ENCODE data around the gene LYL1. TPM values are rescaled to one million over a fixed set of nuclear protein-coding genes. Genes with fewer than 3 reads are reported as not detected.

The LYL1 gene
- total RNA-seq, 3 donors from 2014 or later = 1.7 to 7.6 (median 4.7) TPM

GRCh38 chr19:13138171-13138915 lies 35.7 kb upstream of the LYL1 start:
- no peaks in the 10 kb centered on the region for H3K9me3 ChIP-seq
- peaks cover 5% of the 10 kb centered on the region for H3K4me1 ChIP-seq (ENCODE audit: low read depth)
- no peak overlapping the region for H3K4me3 ChIP-seq
- no peak for TF ChIP-seq CTCF (IDR thresholded peaks at IDR 0.05)
- no peaks in the 10 kb centered on the region for H3K36me3 ChIP-seq (ENCODE audit: low read depth)
- DNase-seq = no peak
- intact Hi-C loops (cut with DNase I, micrococcal nuclease) = no loop called here
- ATAC-seq = no peak

- no peaks in the 10 kb centered on the region for H3K36me3 ChIP-seq (ENCODE audit: low read depth)
- no peak for DNase-seq
- intact Hi-C loops (cut with DNase I, micrococcal nuclease) = no loop called here
- ATAC-seq = no peak
- TF ChIP-seq CTCF (IDR thresholded peaks at IDR 0.05) = no peak
- H3K9me3 ChIP-seq = no peaks in the 10 kb centered on the region
- no peak overlapping the region for H3K4me3 ChIP-seq
- H3K4me1 ChIP-seq (ENCODE audit: low read depth) = peaks cover 5% of the 10 kb centered on the region
Observed at GRCh38 chr19:13137290-13137794, 34.7 kb upstream of the LYL1 start.

GRCh38 chr19:13135068-13136062 lies 32.7 kb upstream of the LYL1 start:
- ATAC-seq = no peak
- no peaks in the 10 kb centered on the region for H3K4me1 ChIP-seq (ENCODE audit: low read depth)
- TF ChIP-seq CTCF (IDR thresholded peaks at IDR 0.05) = no peak
- no peaks in the 10 kb centered on the region for H3K36me3 ChIP-seq (ENCODE audit: low read depth)
- H3K9me3 ChIP-seq = no peaks in the 10 kb centered on the region
- no peak for DNase-seq
- intact Hi-C loops (cut with DNase I, micrococcal nuclease) = no loop called here
- H3K4me3 ChIP-seq = no peak overlapping the region

- Histone ChIP-seq H3K36me3 (ENCODE audit: low read depth) (no peaks in the 10 kb centered on the region), H3K4me3 (no peak overlapping the region), H3K4me1 (ENCODE audit: low read depth) (no peaks in the 10 kb centered on the region), H3K9me3 (no peaks in the 10 kb centered on the region)
- intact Hi-C loops (cut with DNase I, micrococcal nuclease) = no loop called here
- ATAC-seq (no peak), DNase-seq (no peak)
- no peak for TF ChIP-seq CTCF (IDR thresholded peaks at IDR 0.05)
Observed at GRCh38 chr19:13134626-13135025, 32.0 kb upstream of the LYL1 start.

GRCh38 chr19:13133241-13133870 lies 30.7 kb upstream of the LYL1 start:
- Histone ChIP-seq H3K36me3 (ENCODE audit: low read depth) (no peaks in the 10 kb centered on the region), H3K4me3 (no peak overlapping the region), H3K4me1 (ENCODE audit: low read depth) (no peaks in the 10 kb centered on the region), H3K9me3 (no peaks in the 10 kb centered on the region)
- no peak for TF ChIP-seq CTCF (IDR thresholded peaks at IDR 0.05)
- ATAC-seq = no peak
- no peak for DNase-seq
- intact Hi-C loops (cut with DNase I, micrococcal nuclease) = no loop called here
